Progenitor cell of endocrine pancreas (in vitro differentiated cells): Measurements from ENCODE around the gene CEP41. TPM values are rescaled to one million over a fixed set of nuclear protein-coding genes. Genes with fewer than 3 reads are reported as not detected.

Experiments
- DNase-seq: peaks from one replicate; pipeline ENCODE4 v3.0.0; 2021; ENCODE audit warnings: low spot score; ENCODE audit not compliant: unreplicated experiment
- H3K27ac Mint-ChIP-seq: 2 replicates; pipeline ENCODE4 v1.8.0; 2021; ENCODE audit warnings: mild to moderate bottlenecking, moderate library complexity, mixed read lengths
- H3K27me3 Mint-ChIP-seq: 2 replicates; pipeline ENCODE4 v1.8.0; 2021; ENCODE audit warnings: mixed read lengths
- H3K36me3 Mint-ChIP-seq: 2 replicates; pipeline ENCODE4 v1.8.0; 2022; ENCODE audit warnings: mixed read lengths; ENCODE audit not compliant: insufficient read depth
- H3K4me1 Mint-ChIP-seq: 2 replicates; pipeline ENCODE4 v1.8.0; 2021; ENCODE audit warnings: low read depth, mixed read lengths
- H3K4me3 Mint-ChIP-seq: 2 replicates; pipeline ENCODE4 v1.8.0; 2021; ENCODE audit warnings: low read depth, mild to moderate bottlenecking, moderate library complexity, mixed read lengths
- H3K9me3 Mint-ChIP-seq: 2 replicates; pipeline ENCODE4 v1.8.0; 2021; ENCODE audit warnings: low read depth, mixed read lengths
- long read RNA-seq: library from polyadenylated mRNA; unstranded; transcript quantifications from one replicate; pipeline ENCODE4 v2.0.0, GENCODE V29; 2020
- total RNA-seq: library from RNA; stranded (reverse); gene quantifications from 2 replicates; pipeline ENCODE4 v1.2.1, GENCODE V29; 2021
- TF ChIP-seq, protein P1 (sequence below): fragments of 200-600 bp; sonication (generic); IDR thresholded peaks from one replicate; pipeline ENCODE4 v1.5.0; 2021; ENCODE audit warnings: antibody characterized with exemption, mild to moderate bottlenecking; ENCODE audit not compliant: unreplicated experiment

CEP41 gene, protein sequence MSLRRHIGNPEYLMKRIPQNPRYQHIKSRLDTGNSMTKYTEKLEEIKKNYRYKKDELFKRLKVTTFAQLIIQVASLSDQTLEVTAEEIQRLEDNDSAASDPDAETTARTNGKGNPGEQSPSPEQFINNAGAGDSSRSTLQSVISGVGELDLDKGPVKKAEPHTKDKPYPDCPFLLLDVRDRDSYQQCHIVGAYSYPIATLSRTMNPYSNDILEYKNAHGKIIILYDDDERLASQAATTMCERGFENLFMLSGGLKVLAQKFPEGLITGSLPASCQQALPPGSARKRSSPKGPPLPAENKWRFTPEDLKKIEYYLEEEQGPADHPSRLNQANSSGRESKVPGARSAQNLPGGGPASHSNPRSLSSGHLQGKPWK
- total RNA-seq, result 29.3 and 31.8 TPM in 2 replicates
- long read RNA-seq, full-length matches to known transcripts, result 185 of 208 reads
- long read RNA-seq, partial matches to known transcripts, result 3 of 208 reads
- long read RNA-seq, other reads (novel, unspliced or antisense), result 20 of 208 reads

DNA sequence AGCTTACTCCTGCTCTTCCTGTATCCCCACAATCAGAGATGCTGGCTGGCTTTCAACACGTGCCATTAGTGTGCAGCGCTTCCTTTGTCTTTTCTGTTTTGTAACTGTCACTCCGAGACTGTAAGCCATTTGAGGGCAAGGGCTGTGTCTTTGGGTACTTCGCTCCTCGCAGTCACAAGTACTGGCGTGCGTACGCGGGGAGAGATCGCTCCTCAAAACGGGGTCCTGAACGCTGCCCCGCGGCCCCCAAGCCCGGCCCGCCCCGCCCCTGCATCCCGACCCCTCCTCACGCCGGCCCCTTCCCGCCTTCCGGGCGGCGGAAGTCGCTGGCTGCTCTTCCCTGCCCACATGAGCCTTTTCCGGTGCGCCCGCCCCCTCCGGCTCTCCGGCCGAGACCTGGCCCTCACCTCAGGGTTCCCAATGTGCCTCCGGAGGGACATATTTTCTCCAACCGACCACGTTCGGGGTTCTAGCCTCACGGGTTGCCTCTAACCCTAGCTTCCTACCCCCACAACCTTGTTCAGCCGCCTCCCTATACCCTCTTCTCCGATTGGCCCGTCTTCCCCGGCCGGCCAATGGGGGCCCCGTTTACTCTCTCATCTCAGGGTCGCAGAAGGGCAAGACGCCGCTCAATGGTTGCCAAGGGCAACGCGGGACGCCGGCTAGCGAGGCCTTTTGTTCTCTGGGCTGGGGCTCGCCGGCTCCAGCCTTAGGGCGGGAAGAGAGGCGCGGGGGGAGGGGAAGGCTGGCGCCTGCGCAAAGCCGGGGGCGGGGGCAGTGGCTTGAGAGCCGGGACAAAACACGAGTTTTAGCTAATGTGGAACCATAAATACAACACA lies at the start of gene CEP41:
Gene CEP41, minus strand, starts transcription at position 490 of the 839 bp plus-strand sequence. Its CDS starts 50 bp downstream, at position 440.
- TF ChIP-seq, protein P1, sequence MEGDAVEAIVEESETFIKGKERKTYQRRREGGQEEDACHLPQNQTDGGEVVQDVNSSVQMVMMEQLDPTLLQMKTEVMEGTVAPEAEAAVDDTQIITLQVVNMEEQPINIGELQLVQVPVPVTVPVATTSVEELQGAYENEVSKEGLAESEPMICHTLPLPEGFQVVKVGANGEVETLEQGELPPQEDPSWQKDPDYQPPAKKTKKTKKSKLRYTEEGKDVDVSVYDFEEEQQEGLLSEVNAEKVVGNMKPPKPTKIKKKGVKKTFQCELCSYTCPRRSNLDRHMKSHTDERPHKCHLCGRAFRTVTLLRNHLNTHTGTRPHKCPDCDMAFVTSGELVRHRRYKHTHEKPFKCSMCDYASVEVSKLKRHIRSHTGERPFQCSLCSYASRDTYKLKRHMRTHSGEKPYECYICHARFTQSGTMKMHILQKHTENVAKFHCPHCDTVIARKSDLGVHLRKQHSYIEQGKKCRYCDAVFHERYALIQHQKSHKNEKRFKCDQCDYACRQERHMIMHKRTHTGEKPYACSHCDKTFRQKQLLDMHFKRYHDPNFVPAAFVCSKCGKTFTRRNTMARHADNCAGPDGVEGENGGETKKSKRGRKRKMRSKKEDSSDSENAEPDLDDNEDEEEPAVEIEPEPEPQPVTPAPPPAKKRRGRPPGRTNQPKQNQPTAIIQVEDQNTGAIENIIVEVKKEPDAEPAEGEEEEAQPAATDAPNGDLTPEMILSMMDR, result no peak
- peaks cover 3% of the 10 kb centered on the region for H3K9me3 Mint-ChIP-seq

DNA sequence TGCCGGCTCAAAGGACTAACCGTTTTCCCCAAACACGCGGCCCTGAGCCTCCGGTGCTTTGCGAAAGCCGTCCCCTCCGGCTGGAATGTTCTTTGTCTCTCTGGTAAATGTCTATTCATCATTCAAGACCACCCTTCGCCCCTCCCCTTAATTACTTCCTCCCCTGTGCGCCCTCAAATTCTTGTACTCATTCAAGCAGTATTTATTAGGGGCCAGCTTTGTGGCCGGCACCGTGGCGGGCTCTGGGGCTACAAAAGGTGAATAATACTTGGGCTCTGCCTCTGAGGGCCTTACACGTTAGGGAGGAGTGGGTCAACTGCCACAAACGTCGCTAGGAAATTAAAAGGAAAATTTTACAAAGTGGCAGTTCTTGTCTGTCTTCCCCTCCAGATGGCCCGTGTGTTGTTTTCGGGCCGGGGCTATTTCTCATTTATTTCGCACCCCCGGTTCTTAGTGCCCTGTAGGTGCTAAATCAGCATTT lies 49.5 kb upstream of the CEP41 start:
- peaks cover 41% of the 10 kb centered on the region for H3K36me3 Mint-ChIP-seq
- H3K27me3 Mint-ChIP-seq, result peaks cover 3% of the 10 kb centered on the region
- TF ChIP-seq, protein P1, result no peak
- H3K4me1 Mint-ChIP-seq, result peaks cover 56% of the 10 kb centered on the region
- H3K4me3 Mint-ChIP-seq, result peak overlapping the region; percentile 75
- peaks cover 7% of the 10 kb centered on the region for H3K9me3 Mint-ChIP-seq
- H3K27ac Mint-ChIP-seq, result peak overlapping the region; percentile 94
- no peak for DNase-seq

More for the DNA sequence above, at the start of gene CEP41:
- Mint-ChIP-seq H3K4me3 (peak within 1 kb of the TSS; percentile 96), H3K4me1 (peaks cover 26% of the 10 kb centered on the region), H3K36me3 (peaks cover 9% of the 10 kb centered on the region), H3K27me3 (no peaks in the 10 kb centered on the region), H3K27ac (peak within 1 kb of the TSS; percentile 99)
- peak; percentile 98 for DNase-seq

DNA sequence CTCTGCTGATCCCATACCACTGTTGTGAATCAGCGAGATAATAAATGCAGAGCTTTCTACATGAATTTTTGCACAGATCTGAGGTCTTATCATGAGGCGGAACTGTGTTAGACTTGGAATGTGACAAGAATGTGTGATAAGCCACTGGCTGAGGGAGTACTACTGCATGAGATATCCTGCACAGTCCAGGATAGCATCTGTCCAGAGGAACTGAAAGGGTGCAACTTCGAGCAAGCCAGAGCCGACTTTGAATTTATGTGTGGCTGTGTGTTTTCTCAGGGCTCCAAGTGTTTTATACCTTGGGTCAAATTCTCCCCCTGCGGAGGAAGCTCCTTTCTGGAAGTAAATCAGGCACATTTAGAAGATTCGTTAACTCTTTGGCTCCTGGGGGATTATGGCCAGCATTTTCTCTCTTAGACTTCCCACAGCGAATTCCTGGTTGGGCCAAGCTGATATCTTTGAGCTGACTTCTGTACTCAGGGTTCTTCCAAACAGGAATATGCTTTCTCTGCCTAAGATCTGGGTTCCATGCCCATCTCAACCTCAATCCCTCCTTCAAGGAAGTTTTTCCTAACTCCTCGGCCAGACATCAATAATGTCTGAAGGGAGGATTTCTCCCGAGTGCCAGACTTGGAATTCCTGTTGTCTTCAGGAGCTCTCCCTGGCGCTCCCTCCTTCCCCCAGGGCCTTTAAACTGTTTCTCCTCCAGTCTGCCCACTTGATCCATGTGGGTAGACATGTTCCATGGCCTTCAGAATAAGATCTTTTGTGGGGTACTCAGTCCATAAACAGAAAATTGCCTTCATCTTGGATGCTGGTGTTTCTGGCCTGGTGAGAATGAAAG lies 48.5 kb upstream of the CEP41 start:
- TF ChIP-seq, protein P1, result no peak
- Mint-ChIP-seq H3K27ac (peak overlapping the region; percentile 90), H3K4me1 (peaks cover 46% of the 10 kb centered on the region), H3K9me3 (peaks cover 14% of the 10 kb centered on the region), H3K4me3 (peak overlapping the region; percentile 84), H3K27me3 (peaks cover 3% of the 10 kb centered on the region), H3K36me3 (peaks cover 39% of the 10 kb centered on the region)
- no peak for DNase-seq

DNA sequence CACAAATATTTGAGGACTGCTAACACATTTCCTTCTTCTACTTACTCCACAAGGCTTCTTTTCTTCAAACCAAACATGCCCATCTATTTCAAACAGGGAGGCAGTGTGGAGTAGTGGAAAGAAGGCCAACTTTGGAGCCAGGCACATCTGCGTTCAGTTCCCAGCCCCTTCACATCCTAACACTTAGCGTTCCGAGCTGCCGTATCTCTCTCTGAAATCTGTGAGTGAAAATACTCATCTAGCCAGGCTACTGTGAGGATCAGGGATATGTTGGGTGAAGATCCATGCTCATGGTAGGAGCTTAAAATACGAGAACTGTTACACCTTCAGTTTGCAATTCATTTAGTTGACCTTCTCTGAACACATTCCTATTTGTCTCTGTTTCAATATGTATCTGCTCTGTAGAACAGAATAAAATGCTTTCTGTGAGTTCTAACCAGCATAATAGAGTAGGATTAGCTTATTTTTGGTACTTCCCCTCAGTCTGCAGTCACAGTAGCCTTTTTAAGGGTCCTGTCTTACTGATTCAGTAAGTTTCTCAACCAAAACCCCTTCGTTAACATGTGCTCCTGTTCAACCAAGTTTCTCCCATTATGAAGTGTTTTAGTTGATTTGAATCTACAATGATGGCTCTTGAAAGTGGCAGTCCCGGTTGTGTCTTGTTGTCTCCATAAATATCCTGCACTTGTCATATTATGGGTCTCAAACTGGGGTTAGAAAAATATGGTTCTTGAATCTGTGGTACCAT lies 47.8 kb upstream of the CEP41 start:
- peaks cover 14% of the 10 kb centered on the region for H3K9me3 Mint-ChIP-seq
- H3K27ac Mint-ChIP-seq, result peak overlapping the region; percentile 90
- peak overlapping the region; percentile 84 for H3K4me3 Mint-ChIP-seq
- peaks cover 36% of the 10 kb centered on the region for H3K36me3 Mint-ChIP-seq
- TF ChIP-seq, protein P1, result no peak
- H3K4me1 Mint-ChIP-seq, result peaks cover 39% of the 10 kb centered on the region
- DNase-seq, result no peak
- H3K27me3 Mint-ChIP-seq, result peaks cover 3% of the 10 kb centered on the region
